ENCODE measurements around the gene GNAQ. TPM values are rescaled to one million over a fixed set of nuclear protein-coding genes. Genes with fewer than 3 reads are reported as not detected.

The GNAQ gene
- total and polyA plus RNA-seq, 4 donors, result 6.8 to 19.6 (median 12.6) TPM

DNA sequence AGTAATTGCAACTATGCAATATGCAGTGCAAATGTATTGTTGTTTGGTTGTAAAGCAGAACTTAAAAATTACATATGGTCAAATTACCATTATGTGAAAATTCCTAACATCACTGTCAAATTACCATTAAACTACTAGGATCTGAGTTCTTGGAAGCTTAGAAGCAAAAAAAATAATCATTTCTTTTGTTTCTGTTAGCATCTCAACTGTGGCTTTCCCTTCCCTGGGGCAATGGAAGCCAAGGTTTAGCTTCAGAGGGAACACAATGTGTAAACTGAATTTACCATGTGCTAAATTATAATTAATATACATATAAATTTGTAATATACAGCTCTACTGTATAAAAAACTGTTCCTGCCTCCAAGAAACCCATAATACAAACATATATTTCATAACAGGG is 159.4 kb downstream of the GNAQ start:
- TF ChIP-seq GABPA (IDR thresholded peaks at IDR 0.05 in 1 of 2, conservative IDR thresholded peaks at IDR 0.05 in 1 of 2), result no peak
- no peak for TF ChIP-seq SP1 (IDR thresholded peaks at IDR 0.05)
- TF ChIP-seq EGR1 (IDR thresholded peaks at IDR 0.05; ENCODE audit: low read depth in 2 of 2), result no peak
- no peak for TF ChIP-seq RXRA (IDR thresholded peaks at IDR 0.05)
- TF ChIP-seq, protein P1, sequence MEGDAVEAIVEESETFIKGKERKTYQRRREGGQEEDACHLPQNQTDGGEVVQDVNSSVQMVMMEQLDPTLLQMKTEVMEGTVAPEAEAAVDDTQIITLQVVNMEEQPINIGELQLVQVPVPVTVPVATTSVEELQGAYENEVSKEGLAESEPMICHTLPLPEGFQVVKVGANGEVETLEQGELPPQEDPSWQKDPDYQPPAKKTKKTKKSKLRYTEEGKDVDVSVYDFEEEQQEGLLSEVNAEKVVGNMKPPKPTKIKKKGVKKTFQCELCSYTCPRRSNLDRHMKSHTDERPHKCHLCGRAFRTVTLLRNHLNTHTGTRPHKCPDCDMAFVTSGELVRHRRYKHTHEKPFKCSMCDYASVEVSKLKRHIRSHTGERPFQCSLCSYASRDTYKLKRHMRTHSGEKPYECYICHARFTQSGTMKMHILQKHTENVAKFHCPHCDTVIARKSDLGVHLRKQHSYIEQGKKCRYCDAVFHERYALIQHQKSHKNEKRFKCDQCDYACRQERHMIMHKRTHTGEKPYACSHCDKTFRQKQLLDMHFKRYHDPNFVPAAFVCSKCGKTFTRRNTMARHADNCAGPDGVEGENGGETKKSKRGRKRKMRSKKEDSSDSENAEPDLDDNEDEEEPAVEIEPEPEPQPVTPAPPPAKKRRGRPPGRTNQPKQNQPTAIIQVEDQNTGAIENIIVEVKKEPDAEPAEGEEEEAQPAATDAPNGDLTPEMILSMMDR (IDR thresholded peaks at IDR 0.05; ENCODE audit: low read depth, low read length, missing input control), result no peak
- TF ChIP-seq YY1 (IDR thresholded peaks at IDR 0.05), result no peak
- TF ChIP-seq RAD21 (IDR thresholded peaks at IDR 0.05), result no peak
- TF ChIP-seq, protein P2, sequence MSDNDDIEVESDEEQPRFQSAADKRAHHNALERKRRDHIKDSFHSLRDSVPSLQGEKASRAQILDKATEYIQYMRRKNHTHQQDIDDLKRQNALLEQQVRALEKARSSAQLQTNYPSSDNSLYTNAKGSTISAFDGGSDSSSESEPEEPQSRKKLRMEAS (IDR thresholded peaks at IDR 0.05), result no peak
- no peak for TF ChIP-seq NR2F2 (IDR thresholded peaks at IDR 0.05)
- TF ChIP-seq HNF4G (IDR thresholded peaks at IDR 0.05), result no peak
- no peak for TF ChIP-seq TAF1 (conservative IDR thresholded peaks at IDR 0.05)
- TF ChIP-seq, protein P3, sequence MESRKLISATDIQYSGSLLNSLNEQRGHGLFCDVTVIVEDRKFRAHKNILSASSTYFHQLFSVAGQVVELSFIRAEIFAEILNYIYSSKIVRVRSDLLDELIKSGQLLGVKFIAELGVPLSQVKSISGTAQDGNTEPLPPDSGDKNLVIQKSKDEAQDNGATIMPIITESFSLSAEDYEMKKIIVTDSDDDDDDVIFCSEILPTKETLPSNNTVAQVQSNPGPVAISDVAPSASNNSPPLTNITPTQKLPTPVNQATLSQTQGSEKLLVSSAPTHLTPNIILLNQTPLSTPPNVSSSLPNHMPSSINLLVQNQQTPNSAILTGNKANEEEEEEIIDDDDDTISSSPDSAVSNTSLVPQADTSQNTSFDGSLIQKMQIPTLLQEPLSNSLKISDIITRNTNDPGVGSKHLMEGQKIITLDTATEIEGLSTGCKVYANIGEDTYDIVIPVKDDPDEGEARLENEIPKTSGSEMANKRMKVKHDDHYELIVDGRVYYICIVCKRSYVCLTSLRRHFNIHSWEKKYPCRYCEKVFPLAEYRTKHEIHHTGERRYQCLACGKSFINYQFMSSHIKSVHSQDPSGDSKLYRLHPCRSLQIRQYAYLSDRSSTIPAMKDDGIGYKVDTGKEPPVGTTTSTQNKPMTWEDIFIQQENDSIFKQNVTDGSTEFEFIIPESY (IDR thresholded peaks at IDR 0.05), result no peak
- TF ChIP-seq, protein P4, sequence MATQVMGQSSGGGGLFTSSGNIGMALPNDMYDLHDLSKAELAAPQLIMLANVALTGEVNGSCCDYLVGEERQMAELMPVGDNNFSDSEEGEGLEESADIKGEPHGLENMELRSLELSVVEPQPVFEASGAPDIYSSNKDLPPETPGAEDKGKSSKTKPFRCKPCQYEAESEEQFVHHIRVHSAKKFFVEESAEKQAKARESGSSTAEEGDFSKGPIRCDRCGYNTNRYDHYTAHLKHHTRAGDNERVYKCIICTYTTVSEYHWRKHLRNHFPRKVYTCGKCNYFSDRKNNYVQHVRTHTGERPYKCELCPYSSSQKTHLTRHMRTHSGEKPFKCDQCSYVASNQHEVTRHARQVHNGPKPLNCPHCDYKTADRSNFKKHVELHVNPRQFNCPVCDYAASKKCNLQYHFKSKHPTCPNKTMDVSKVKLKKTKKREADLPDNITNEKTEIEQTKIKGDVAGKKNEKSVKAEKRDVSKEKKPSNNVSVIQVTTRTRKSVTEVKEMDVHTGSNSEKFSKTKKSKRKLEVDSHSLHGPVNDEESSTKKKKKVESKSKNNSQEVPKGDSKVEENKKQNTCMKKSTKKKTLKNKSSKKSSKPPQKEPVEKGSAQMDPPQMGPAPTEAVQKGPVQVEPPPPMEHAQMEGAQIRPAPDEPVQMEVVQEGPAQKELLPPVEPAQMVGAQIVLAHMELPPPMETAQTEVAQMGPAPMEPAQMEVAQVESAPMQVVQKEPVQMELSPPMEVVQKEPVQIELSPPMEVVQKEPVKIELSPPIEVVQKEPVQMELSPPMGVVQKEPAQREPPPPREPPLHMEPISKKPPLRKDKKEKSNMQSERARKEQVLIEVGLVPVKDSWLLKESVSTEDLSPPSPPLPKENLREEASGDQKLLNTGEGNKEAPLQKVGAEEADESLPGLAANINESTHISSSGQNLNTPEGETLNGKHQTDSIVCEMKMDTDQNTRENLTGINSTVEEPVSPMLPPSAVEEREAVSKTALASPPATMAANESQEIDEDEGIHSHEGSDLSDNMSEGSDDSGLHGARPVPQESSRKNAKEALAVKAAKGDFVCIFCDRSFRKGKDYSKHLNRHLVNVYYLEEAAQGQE (IDR thresholded peaks at IDR 0.05), result no peak
- no peak for TF ChIP-seq FOXA1 (IDR thresholded peaks at IDR 0.05)
- no peak for DNase-seq (ENCODE audit: low spot score)
- Histone ChIP-seq H3K36me3 (ENCODE audit: control insufficient read depth in 4 of 4, insufficient read depth in 3 of 4, low read depth in 1 of 4, low read length in 3 of 4) (no peaks in the 10 kb centered on the region), H3K4me3 (ENCODE audit: low read depth in 1 of 3, low read length in 3 of 3) (no peak overlapping the region), H3K9me3 (ENCODE audit: control insufficient read depth in 4 of 4, low read length in 3 of 4) (no peaks in the 10 kb centered on the region), H3K4me1 (ENCODE audit: control insufficient read depth in 4 of 4, insufficient read depth in 4 of 4, low read length in 3 of 4) (no peaks in the 10 kb centered on the region), H3K27me3 (ENCODE audit: control insufficient read depth in 4 of 4, insufficient read depth in 4 of 4, low read length in 3 of 4) (no peaks in the 10 kb centered on the region), H3K27ac (ENCODE audit: low read depth in 1 of 2, low read length in 2 of 2) (no peak overlapping the region), H3K9ac (ENCODE audit: low read depth in 1 of 2, low read length in 2 of 2) (no peak overlapping the region)

DNA sequence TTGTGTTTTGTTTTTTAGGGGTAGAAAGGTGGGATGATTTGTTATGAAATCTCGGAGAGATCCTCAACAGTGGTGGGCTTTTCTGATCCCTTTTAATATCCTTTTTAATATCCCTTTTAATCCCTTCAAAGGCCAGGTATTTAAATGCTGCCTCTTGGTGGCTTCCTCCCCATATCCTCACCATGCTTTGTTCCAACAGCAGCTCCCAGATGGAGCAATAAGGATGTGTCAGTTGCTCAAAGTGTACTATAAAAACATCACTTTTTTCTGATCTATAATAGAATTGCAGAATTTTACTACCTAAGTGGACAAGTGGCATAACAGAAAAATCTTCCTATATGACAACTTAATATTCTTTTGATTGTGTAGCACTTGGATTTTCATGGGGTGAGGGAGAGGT is 160.1 kb downstream of the GNAQ start:
- H3K27me3 ChIP-seq (ENCODE audit: control insufficient read depth in 4 of 4, insufficient read depth in 4 of 4, low read length in 3 of 4), result no peaks in the 10 kb centered on the region
- no peaks in the 10 kb centered on the region for H3K9me3 ChIP-seq (ENCODE audit: control insufficient read depth in 4 of 4, low read length in 3 of 4)
- 93% methylated on average over 1 of the region's 1 CpG for whole genome bisulfite sequencing
- TF ChIP-seq RXRA (IDR thresholded peaks at IDR 0.05), result no peak
- TF ChIP-seq, protein P5, sequence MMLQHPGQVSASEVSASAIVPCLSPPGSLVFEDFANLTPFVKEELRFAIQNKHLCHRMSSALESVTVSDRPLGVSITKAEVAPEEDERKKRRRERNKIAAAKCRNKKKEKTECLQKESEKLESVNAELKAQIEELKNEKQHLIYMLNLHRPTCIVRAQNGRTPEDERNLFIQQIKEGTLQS (IDR thresholded peaks at IDR 0.05), result no peak
- TF ChIP-seq EGR1 (IDR thresholded peaks at IDR 0.05; ENCODE audit: low read depth in 2 of 2), result no peak
- TF ChIP-seq HNF4A (conservative IDR thresholded peaks at IDR 0.05), result no peak
- TF ChIP-seq, protein P2 (IDR thresholded peaks at IDR 0.05), result no peak
- TF ChIP-seq NR2F2 (IDR thresholded peaks at IDR 0.05), result no peak
- TF ChIP-seq FOXA1 (IDR thresholded peaks at IDR 0.05), result no peak
- TF ChIP-seq RAD21 (IDR thresholded peaks at IDR 0.05), result no peak
- TF ChIP-seq, protein P3 (IDR thresholded peaks at IDR 0.05), result no peak
- TF ChIP-seq, protein P4 (IDR thresholded peaks at IDR 0.05), result no peak
- TF ChIP-seq SP1 (IDR thresholded peaks at IDR 0.05), result no peak
- no peak for TF ChIP-seq JUND (IDR thresholded peaks at IDR 0.05)

More for the DNA sequence above, 160.1 kb downstream of the GNAQ start:
- DNase-seq (ENCODE audit: low spot score), result no peak
- H3K4me1 ChIP-seq (ENCODE audit: control insufficient read depth in 4 of 4, insufficient read depth in 4 of 4, low read length in 3 of 4), result no peaks in the 10 kb centered on the region
- no peak overlapping the region for H3K4me3 ChIP-seq (ENCODE audit: low read depth in 1 of 3, low read length in 3 of 3)
- H3K27ac ChIP-seq (ENCODE audit: low read depth in 1 of 2, low read length in 2 of 2), result no peak overlapping the region
- H3K9ac ChIP-seq (ENCODE audit: low read depth in 1 of 2, low read length in 2 of 2), result no peak overlapping the region
- no peaks in the 10 kb centered on the region for H3K36me3 ChIP-seq (ENCODE audit: control insufficient read depth in 4 of 4, insufficient read depth in 3 of 4, low read depth in 1 of 4, low read length in 3 of 4)
